SU-DHL-6 (cell line): ENCODE results near the gene ABCB11.

Experiments used
- H2AFZ ChIP-seq: fragments of 200-600 bp; sonication (generic); 2 replicates; pipeline ENCODE4 v1.6.1; 2014; ENCODE audit warnings: low read depth, mild to moderate bottlenecking, moderate library complexity, mixed read lengths, antibody characterized with exemption, low read length; ENCODE audit not compliant: severe bottlenecking
- H3F3A ChIP-seq: fragments of 200-600 bp; shearing (Covaris generic); 2 replicates; pipeline ENCODE4 v1.6.0; 2016; ENCODE audit warnings: antibody characterized with exemption, mild to moderate bottlenecking; ENCODE audit not compliant: insufficient read depth
- H3K27ac ChIP-seq: fragments of 200-600 bp; sonication (generic); 2 replicates; pipeline ENCODE4 v1.5.1; 2016; ENCODE audit warnings: low read depth, mild to moderate bottlenecking, low read length, moderate library complexity, mixed read lengths
- H3K27me3 ChIP-seq: fragments of 200-600 bp; sonication (generic), shearing (Covaris generic); 2 replicates; pipeline ENCODE4 v1.6.0; 2014; ENCODE audit warnings: mild to moderate bottlenecking, low read length
- H3K36me3 ChIP-seq: fragments of 200-600 bp; sonication (generic); 2 replicates; pipeline ENCODE4 v1.6.1; 2014; ENCODE audit warnings: mild to moderate bottlenecking, low read length, mixed read lengths
- H3K4me2 ChIP-seq: fragments of 300-600, 200-600 bp; shearing (Covaris generic), sonication (generic); 2 replicates; pipeline ENCODE4 v1.6.0; 2014; ENCODE audit warnings: low read length, low read depth, mild to moderate bottlenecking; ENCODE audit not compliant: poor library complexity, severe bottlenecking
- H3K4me3 ChIP-seq: fragments of 200-600 bp; sonication (generic); 2 replicates; pipeline ENCODE4 v1.5.1; 2014; ENCODE audit warnings: antibody characterized with exemption, low read length, mild to moderate bottlenecking, mixed read lengths; ENCODE audit not compliant: insufficient read depth, poor library complexity, severe bottlenecking
- H3K79me2 ChIP-seq: fragments of 200-600 bp; sonication (generic); 2 replicates; pipeline ENCODE4 v1.6.1; 2014; ENCODE audit warnings: mild to moderate bottlenecking, low read length, moderate library complexity; ENCODE audit not compliant: insufficient read depth
- H3K9ac ChIP-seq: fragments of 200-600 bp; sonication (generic); 2 replicates; pipeline ENCODE4 v1.7.0; 2014; ENCODE audit warnings: mild to moderate bottlenecking, low read length
- H3K9me2 ChIP-seq: fragments of 200-600 bp; sonication (generic); replicated peaks from 2 replicates; pipeline ENCODE4 v1.6.1; 2014; ENCODE audit warnings: low read length; ENCODE audit not compliant: insufficient read depth
- H3K9me3 ChIP-seq: fragments of 200-600 bp; sonication (generic); 2 replicates; pipeline ENCODE4 v1.6.1; 2014; ENCODE audit warnings: low read length, mixed read lengths; ENCODE audit not compliant: insufficient read depth
- H4K20me1 ChIP-seq: fragments of 200-600 bp; sonication (generic); 2 replicates; pipeline ENCODE4 v1.6.1; 2014; ENCODE audit warnings: low read depth, mild to moderate bottlenecking, antibody characterized with exemption, low read length, moderate library complexity, mixed read lengths
- CTCF ChIP-seq: fragments of 200-600 bp; sonication (generic); IDR thresholded peaks from one replicate; pipeline ENCODE4 v1.5.1; 2017; ENCODE audit warnings: antibody characterized with exemption, mild to moderate bottlenecking, low read length, moderate library complexity; ENCODE audit not compliant: insufficient read depth, poor library complexity, severe bottlenecking
- EZH2phosphoT487 ChIP-seq: fragments of 200-600 bp; sonication (generic), shearing (Covaris generic); conservative IDR thresholded peaks from 2 replicates; pipeline ENCODE4 v1.6.1; 2018; ENCODE audit warnings: mild to moderate bottlenecking, antibody characterized with exemption, low read length, moderate library complexity, mixed read lengths

ABCB11 gene

DNA sequence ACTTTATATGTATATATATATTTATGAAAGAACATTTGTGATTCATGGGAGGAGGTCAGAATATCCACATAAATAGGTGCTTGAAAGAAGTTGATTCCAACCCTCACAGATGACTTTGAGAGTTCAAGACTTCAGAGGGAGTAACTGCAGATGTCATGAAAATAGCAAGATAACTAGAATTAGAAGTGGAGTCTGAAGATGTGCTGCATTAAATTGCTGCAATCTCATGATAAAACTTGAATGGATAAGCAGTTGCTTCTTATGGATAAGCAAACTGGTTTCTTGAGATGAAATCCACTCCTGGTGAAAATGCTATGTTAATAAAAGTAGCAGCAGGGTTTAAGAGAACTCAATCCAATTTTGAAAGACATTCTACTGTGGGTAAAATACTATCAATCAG lies 89.8 kb downstream of the ABCB11 start:
- Histone ChIP-seq H4K20me1 (no peaks in the 10 kb centered on the region), H3K27ac (no peak overlapping the region), H3K9me3 (no peaks in the 10 kb centered on the region), H3K27me3 (no peaks in the 10 kb centered on the region), H3K9ac (no peak overlapping the region), H3K4me3 (no peak overlapping the region), H3K4me2 (no peak overlapping the region), H3K36me3 (no peaks in the 10 kb centered on the region), H3F3A (no peaks in the 10 kb centered on the region), H2AFZ (no peak overlapping the region), H3K79me2 (no peaks in the 10 kb centered on the region), H3K9me2 (no peaks in the 10 kb centered on the region)
- no peak for TF ChIP-seq EZH2phosphoT487
- TF ChIP-seq CTCF, result no peak

- Histone ChIP-seq H3K36me3 (no peaks in the 10 kb centered on the region), H4K20me1 (no peaks in the 10 kb centered on the region), H2AFZ (no peak overlapping the region), H3K9me2 (no peaks in the 10 kb centered on the region), H3K9ac (no peak overlapping the region), H3K79me2 (no peaks in the 10 kb centered on the region), H3K27me3 (no peaks in the 10 kb centered on the region), H3K9me3 (no peaks in the 10 kb centered on the region), H3K4me2 (no peak overlapping the region), H3K4me3 (no peak overlapping the region), H3K27ac (no peak overlapping the region), H3F3A (no peaks in the 10 kb centered on the region)
- TF ChIP-seq CTCF (no peak), EZH2phosphoT487 (no peak)
Observed at GRCh38 chr2:168939918-168940317, 91.2 kb downstream of the ABCB11 start.

DNA sequence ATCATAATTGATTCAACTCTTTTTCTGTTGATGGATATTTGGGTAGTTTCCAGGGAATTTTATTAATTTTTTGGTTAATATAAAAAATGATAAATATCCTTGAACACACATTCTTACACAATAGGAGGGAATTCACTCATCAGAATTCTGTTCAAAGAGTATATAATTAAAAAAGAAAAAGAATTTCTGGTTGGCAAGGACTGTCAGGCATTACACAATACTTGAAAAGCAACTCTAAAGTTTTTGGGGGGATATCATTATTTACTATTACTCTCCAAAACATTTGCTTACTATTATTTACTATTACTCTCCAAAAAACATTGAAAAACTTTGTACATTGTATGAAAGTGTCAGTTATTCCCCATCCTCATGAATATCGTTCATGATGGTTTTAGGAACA lies 92.1 kb downstream of the ABCB11 start:
- Histone ChIP-seq H3F3A (no peaks in the 10 kb centered on the region), H3K9me3 (no peaks in the 10 kb centered on the region), H3K27ac (no peak overlapping the region), H3K27me3 (no peaks in the 10 kb centered on the region), H3K79me2 (no peaks in the 10 kb centered on the region), H2AFZ (no peak overlapping the region), H3K9me2 (no peaks in the 10 kb centered on the region), H3K4me2 (no peak overlapping the region), H3K4me3 (no peak overlapping the region), H3K9ac (no peak overlapping the region), H4K20me1 (no peaks in the 10 kb centered on the region), H3K36me3 (no peaks in the 10 kb centered on the region)
- TF ChIP-seq EZH2phosphoT487 (no peak), CTCF (no peak)
